Liver (tissue), 9 donors: ENCODE results near the gene TFDP1. TPM values are rescaled to one million over a fixed set of nuclear protein-coding genes. Genes with fewer than 3 reads are reported as not detected.

Experiments
- DNase-seq: peaks from one replicate; pipeline ENCODE4 v3.0.0-alpha.2; 2017; ENCODE audit warnings: low spot score
- H3K27ac ChIP-seq, 2 donors: one replicate each; pipeline ENCODE4 v1.7.0; 2013; ENCODE audit warnings: inconsistent platforms in 2 of 2, low read length in 2 of 2, control low read depth in 1 of 2, low read depth in 1 of 2, mild to moderate bottlenecking in 1 of 2
- H3K27me3 ChIP-seq, 4 donors: one replicate each; pipeline versions ENCODE4 v1.6.1 to v1.7.0; 2013; ENCODE audit warnings: low read length in 3 of 4, inconsistent platforms in 1 of 4, mild to moderate bottlenecking in 1 of 4, moderate library complexity in 1 of 4; ENCODE audit not compliant: control insufficient read depth in 4 of 4, insufficient read depth in 4 of 4
- H3K36me3 ChIP-seq, 4 donors: one replicate each; pipeline versions ENCODE4 v1.6.1 to v1.7.0; 2013; ENCODE audit warnings: low read length in 3 of 4, mild to moderate bottlenecking in 3 of 4, low read depth in 1 of 4, moderate library complexity in 1 of 4; ENCODE audit not compliant: control insufficient read depth in 4 of 4, insufficient read depth in 3 of 4
- H3K4me1 ChIP-seq, 4 donors: one replicate each; pipeline versions ENCODE4 v1.6.1 to v1.7.0; 2013; ENCODE audit warnings: low read length in 3 of 4, mild to moderate bottlenecking in 3 of 4, moderate library complexity in 1 of 4; ENCODE audit not compliant: control insufficient read depth in 4 of 4, insufficient read depth in 4 of 4
- H3K4me3 ChIP-seq, 3 donors: one replicate each; pipeline versions ENCODE4 v1.6.1 to v1.7.0; 2013; ENCODE audit warnings: low read length in 3 of 3, control low read depth in 1 of 3, low read depth in 1 of 3, mild to moderate bottlenecking in 1 of 3
- H3K9ac ChIP-seq, 2 donors: one replicate each; pipeline ENCODE4 v1.7.0; 2013; ENCODE audit warnings: low read length in 2 of 2, mild to moderate bottlenecking in 2 of 2, moderate library complexity in 2 of 2, control low read depth in 1 of 2, low read depth in 1 of 2
- H3K9me3 ChIP-seq, 4 donors: one replicate each; pipeline versions ENCODE4 v1.6.1 to v1.7.0; 2013; ENCODE audit warnings: low read length in 3 of 4; ENCODE audit not compliant: control insufficient read depth in 4 of 4
- ATF3 ChIP-seq: IDR thresholded peaks from 2 replicates; pipeline ENCODE4 v1.6.1; 2016; ENCODE audit warnings: antibody characterized with exemption
- FOXA2 ChIP-seq: IDR thresholded peaks from 2 replicates; pipeline ENCODE4 v1.6.1; 2016; ENCODE audit warnings: antibody characterized with exemption
- GABPA ChIP-seq, 2 donors: IDR thresholded peaks in 1 of 2; conservative IDR thresholded peaks in 1 of 2; 2 replicates each; pipeline ENCODE4 v1.6.1; 2016; ENCODE audit warnings: antibody characterized with exemption in 2 of 2, mild to moderate bottlenecking in 1 of 2, moderate library complexity in 1 of 2
- HNF4A ChIP-seq, 2 donors: conservative IDR thresholded peaks; 2 replicates each; pipeline ENCODE4 v1.6.1; 2016; ENCODE audit warnings: antibody characterized with exemption in 2 of 2, mild to moderate bottlenecking in 2 of 2
- HNF4G ChIP-seq: IDR thresholded peaks from 2 replicates; pipeline ENCODE4 v1.6.1; 2016; ENCODE audit warnings: antibody characterized with exemption
- JUND ChIP-seq, 2 donors: IDR thresholded peaks; 2 replicates each; pipeline ENCODE4 v1.6.1; 2016; ENCODE audit warnings: antibody characterized with exemption in 2 of 2
- NR2F2 ChIP-seq: IDR thresholded peaks from 2 replicates; pipeline ENCODE4 v1.6.1; 2016; ENCODE audit warnings: antibody characterized with exemption
- RAD21 ChIP-seq, 2 donors: IDR thresholded peaks; 2 replicates each; pipeline ENCODE4 v1.6.1; 2016; ENCODE audit warnings: antibody characterized with exemption in 2 of 2, mild to moderate bottlenecking in 2 of 2
- REST ChIP-seq: IDR thresholded peaks from 2 replicates; pipeline ENCODE4 v1.6.1; 2016; ENCODE audit warnings: antibody characterized with exemption, mild to moderate bottlenecking
- RXRA ChIP-seq, 2 donors: IDR thresholded peaks; 2 replicates each; pipeline ENCODE4 v1.6.1; 2017 to 2018; ENCODE audit warnings: antibody characterized with exemption in 2 of 2, mild to moderate bottlenecking in 1 of 2
- TAF1 ChIP-seq: conservative IDR thresholded peaks from 2 replicates; pipeline ENCODE4 v1.6.1; 2016; ENCODE audit warnings: antibody characterized with exemption, mild to moderate bottlenecking
- YY1 ChIP-seq: IDR thresholded peaks from 2 replicates; pipeline ENCODE4 v1.6.1; 2016; ENCODE audit warnings: antibody characterized with exemption, mild to moderate bottlenecking
- ZBTB33 ChIP-seq: IDR thresholded peaks from 2 replicates; pipeline ENCODE4 v1.6.1; 2016; ENCODE audit warnings: antibody characterized with exemption
- WGBS: extraction: QIAGEN DNeasy Blood & Tissue Kit; methylation state at CpG from one replicate; pipeline ENCODE4 v1.1.7; 2013; 5-methylcytosine and 5-hydroxymethylcytosine counted together
- polyA plus RNA-seq, 2 donors: library from polyadenylated mRNA; stranded (reverse) in 1 of 2; unstranded in 1 of 2; fragments of 200-250 nt in 1 of 2; fragments of >200 nt in 1 of 2; fragmentation: Nextera tagmentation in 1 of 2; extraction: Ambion mirVana in 1 of 2; gene quantifications; one replicate each; pipeline versions ENCODE4 v1.2.1 to v1.2.3, GENCODE V29; 2013 to 2015
- total RNA-seq, 2 donors: library from RNA; depleted of rRNA; stranded (reverse); fragments of >200 nt; gene quantifications; one replicate each; pipeline ENCODE4 v1.2.3, GENCODE V29; 2014
- TF ChIP-seq, protein P1 (sequence below): IDR thresholded peaks from 2 replicates; pipeline ENCODE4 v1.6.1; 2016; ENCODE audit warnings: antibody characterized with exemption
- donor health status: healthy.
- donor health status: healthy.
- donor health status: healthy.
- donor health status: healthy.
- donor health status: healthy.

Gene TFDP1
- total and polyA plus RNA-seq, 4 donors: 9.9 to 140 (median 17.8) TPM

DNA sequence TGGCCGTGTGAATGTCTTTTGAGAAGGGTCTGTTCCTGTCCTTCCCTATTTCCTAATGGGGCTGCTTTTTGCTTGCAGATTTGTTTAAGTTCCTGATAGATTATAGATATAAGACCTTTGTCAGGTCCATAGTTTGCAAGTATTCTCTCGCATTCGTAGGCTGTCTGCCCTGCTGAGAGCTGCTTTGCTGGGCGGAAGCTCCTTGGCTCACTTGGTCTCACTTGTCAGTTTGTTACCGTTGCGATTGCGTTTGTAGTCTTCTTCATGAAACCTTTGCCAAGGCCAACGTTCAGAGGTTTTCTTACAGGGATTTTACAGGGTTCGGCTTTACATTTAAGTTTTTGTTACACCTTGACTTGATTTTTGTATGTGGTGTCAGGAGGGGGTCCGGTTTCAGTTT lies 44.0 kb upstream of the TFDP1 start:
- no peak overlapping the region for H3K4me3 ChIP-seq

More for the DNA sequence above, 44.0 kb upstream of the TFDP1 start:
- WGBS: 94% methylated on average over 10 of the region's 10 CpGs
- no peak for TF ChIP-seq HNF4G
- no peak for TF ChIP-seq HNF4A (conservative IDR thresholded peaks at IDR 0.05)
- no peak for TF ChIP-seq NR2F2
- no peak for TF ChIP-seq RXRA (IDR thresholded peaks at IDR 0.05)
- TF ChIP-seq YY1: no peak
- no peak for TF ChIP-seq REST
- TF ChIP-seq JUND (IDR thresholded peaks at IDR 0.05): no peak
- TF ChIP-seq, protein P1, sequence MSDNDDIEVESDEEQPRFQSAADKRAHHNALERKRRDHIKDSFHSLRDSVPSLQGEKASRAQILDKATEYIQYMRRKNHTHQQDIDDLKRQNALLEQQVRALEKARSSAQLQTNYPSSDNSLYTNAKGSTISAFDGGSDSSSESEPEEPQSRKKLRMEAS: no peak
- TF ChIP-seq ZBTB33: no peak
- no peak for TF ChIP-seq TAF1
- no peak for TF ChIP-seq RAD21 (IDR thresholded peaks at IDR 0.05)
- TF ChIP-seq FOXA2: no peak
- no peak for TF ChIP-seq ATF3
- no peak for TF ChIP-seq GABPA (IDR thresholded peaks at IDR 0.05 in 1 of 2, conservative IDR thresholded peaks at IDR 0.05 in 1 of 2)
- no peak overlapping the region for H3K27ac ChIP-seq
- H3K9ac ChIP-seq: no peak overlapping the region
- peaks cover 0 to 7% (median 2%) of the 10 kb centered on the region in 4 donors for H3K36me3 ChIP-seq
- H3K27me3 ChIP-seq: no peaks in the 10 kb centered on the region
- no peak for DNase-seq
- no peaks in the 10 kb centered on the region for H3K9me3 ChIP-seq
- no peaks in the 10 kb centered on the region for H3K4me1 ChIP-seq
